Thyroid gland (tissue), 4 donors: ENCODE results near the gene TP53I13. TPM values are rescaled to one million over a fixed set of nuclear protein-coding genes. Genes with fewer than 3 reads are reported as not detected.
A peak's percentile ranks its signal among the peaks of the same experiment; 100 is the strongest.

Experiments
- DNase-seq, 2 donors: peaks; one replicate each; pipeline ENCODE4 v3.0.0-alpha.2; 2019
- H3K27ac ChIP-seq, 3 donors: fragments of 200-600 bp; sonication (generic); 1 replicate in 2 of 3; 2 replicates in 1 of 3; pipeline ENCODE4 v1.5.1; 2016 to 2019; ENCODE audit warnings: mild to moderate bottlenecking in 1 of 3, moderate library complexity in 1 of 3
- H3K27me3 ChIP-seq: fragments of 200-600 bp; sonication (generic); one replicate; pipeline ENCODE4 v1.5.1; 2019
- H3K36me3 ChIP-seq, 2 donors: fragments of 200-600 bp; sonication (generic); one replicate each; pipeline ENCODE4 v1.5.1; 2016 to 2019
- H3K4me1 ChIP-seq, 2 donors: fragments of 200-600 bp; sonication (generic); one replicate each; pipeline ENCODE4 v1.5.1; 2017 to 2019
- H3K4me3 ChIP-seq, 3 donors: fragments of 200-600 bp; sonication (generic); replicated peaks in 1 of 3; 1 replicate in 2 of 3; 2 replicates in 1 of 3; pipeline ENCODE4 v1.5.1; 2016; ENCODE audit warnings: mild to moderate bottlenecking in 1 of 3
- H3K9me3 ChIP-seq: fragments of 200-600 bp; sonication (generic); one replicate; pipeline ENCODE4 v1.5.1; 2017
- CTCF ChIP-seq, 6 experiments: fragments of 200-600 bp in 3 of 6; fragments of 450-650 bp in 3 of 6; sonication (generic) in 3 of 6; IDR thresholded peaks; one replicate each; pipeline ENCODE4 v1.5.1; 2016 to 2019; ENCODE audit warnings: antibody characterized with exemption in 6 of 6, mild to moderate bottlenecking in 2 of 6, inconsistent platforms in 1 of 6, moderate library complexity in 1 of 6
- POLR2A ChIP-seq, 2 donors: fragments of 450-650 bp; IDR thresholded peaks; one replicate each; pipeline ENCODE4 v1.6.1; 2017; ENCODE audit warnings: antibody characterized with exemption in 2 of 2, mild to moderate bottlenecking in 2 of 2, moderate library complexity in 1 of 2
- WGBS, 2 donors: methylation state at CpG; one replicate each; pipeline ENCODE4 v1.1.5; 2017; 5-methylcytosine and 5-hydroxymethylcytosine counted together
- intact Hi-C: fragments of 100-400 bp; cut with DNase I; formaldehyde crosslinking; loops from one replicate; pipeline ENCODE4 v1.15.1; 2023
- total RNA-seq, 4 donors: library from RNA; depleted of rRNA; stranded (reverse); fragments of >200 nt; gene quantifications; one replicate each; pipeline ENCODE4 v1.2.3, GENCODE V29; 2016

Gene TP53I13
- total RNA-seq, 4 donors from 2014 or later: 54.7 to 79.0 (median 57.4) TPM

GRCh38 chr17:29570521-29570920, 2.0 kb downstream of the TP53I13 start:
- WGBS, 2 donors: 58 to 74% methylated on average over 7 of the region's 7 CpGs
- peak; percentile 49 to 68 for DNase-seq
- Histone ChIP-seq H3K27me3 (no peaks in the 10 kb centered on the region), H3K9me3 (no peaks in the 10 kb centered on the region), H3K4me3 (no peak overlapping the region), H3K4me1 (peaks cover 14 to 38% of the 10 kb centered on the region in 2 donors), H3K27ac (peak overlapping the region in 2 of 3 donors; percentile 17 to 25), H3K36me3 (peaks cover 12 to 14% of the 10 kb centered on the region in 2 donors)
- TF ChIP-seq POLR2A (IDR thresholded peaks at IDR 0.05) (no peak), CTCF (IDR thresholded peaks at IDR 0.05) (no peak)
- intact Hi-C loops: no loop called here

- no peak overlapping the region for H3K27ac ChIP-seq
- 96 to 97% methylated on average over 6 of the region's 6 CpGs for WGBS, 2 donors
- no peak for TF ChIP-seq POLR2A (IDR thresholded peaks at IDR 0.05)
- no peak for TF ChIP-seq CTCF (IDR thresholded peaks at IDR 0.05)
- peaks cover 8 to 31% of the 10 kb centered on the region in 2 donors for H3K4me1 ChIP-seq
- no peak overlapping the region for H3K4me3 ChIP-seq
- no peak for DNase-seq
- peaks cover 21 to 23% of the 10 kb centered on the region in 2 donors for H3K36me3 ChIP-seq
- intact Hi-C loops: no loop called here
- no peaks in the 10 kb centered on the region for H3K27me3 ChIP-seq
- no peaks in the 10 kb centered on the region for H3K9me3 ChIP-seq
Observed at GRCh38 chr17:29571486-29571882, 3.0 kb downstream of the TP53I13 start.

- intact Hi-C loops: no loop called here
- Histone ChIP-seq H3K4me1 (peaks cover 8 to 31% of the 10 kb centered on the region in 2 donors), H3K36me3 (peaks cover 27 to 29% of the 10 kb centered on the region in 2 donors), H3K27me3 (no peaks in the 10 kb centered on the region), H3K9me3 (no peaks in the 10 kb centered on the region), H3K27ac (no peak overlapping the region), H3K4me3 (no peak overlapping the region)
- DNase-seq: peak in 1 of 2 donors; percentile 20
- WGBS, 2 donors: 65 to 88% methylated on average over 9 to 16 of the region's 30 CpGs
- TF ChIP-seq CTCF (IDR thresholded peaks at IDR 0.05) (no peak), POLR2A (IDR thresholded peaks at IDR 0.05) (no peak)
Observed at GRCh38 chr17:29571883-29572681, 3.6 kb downstream of the TP53I13 start.

- TF ChIP-seq CTCF (IDR thresholded peaks at IDR 0.05) (peak in 4 of 6 experiments; percentile 19 to 67 (median 41)), POLR2A (IDR thresholded peaks at IDR 0.05) (no peak)
- H3K9me3 ChIP-seq: no peaks in the 10 kb centered on the region
- intact Hi-C loops: no loop called here
- H3K36me3 ChIP-seq: peaks cover 29 to 37% of the 10 kb centered on the region in 2 donors
- no peaks in the 10 kb centered on the region for H3K27me3 ChIP-seq
- DNase-seq: peak in 1 of 2 donors; percentile 46
- H3K4me1 ChIP-seq: peaks cover 8 to 31% of the 10 kb centered on the region in 2 donors
- H3K27ac ChIP-seq: no peak overlapping the region
- no peak overlapping the region for H3K4me3 ChIP-seq
- 59 to 77% methylated on average over 15 to 17 of the region's 62 CpGs for WGBS, 2 donors
Observed at GRCh38 chr17:29572691-29573557, 4.4 kb downstream of the TP53I13 start.
